Keratinocyte (primary cell): ENCODE measurements around the gene GAD2. TPM values are rescaled to one million over a fixed set of nuclear protein-coding genes. Genes with fewer than 3 reads are reported as not detected.

Source experiments
- polyA plus RNA-seq, 5 experiments: library from polyadenylated mRNA; depleted of rRNA in 3 of 5; stranded (reverse) in 3 of 5; stranded (forward) in 1 of 5; unstranded in 1 of 5; fragments of >200 nt; gene quantifications; 1 replicate in 1 of 5; 2 replicates in 3 of 5; 3 replicates in 1 of 5; pipeline versions ENCODE4 v1.2.1 to v1.2.3, GENCODE V29; 2011 to 2012; ENCODE audit warnings: missing spikeins in 2 of 5, low read depth in 1 of 5, low replicate concordance in 1 of 5

Gene GAD2
- polyA plus RNA-seq, 1 donor (not counting 4 experiments of a cell fraction or from before 2014, with no cell fraction given) = not detected

Other genes with a start within 250 kb of the GAD2 start
- gene APBB1IP, start 221.6 kb downstream of the GAD2 start, polyA plus RNA-seq = not detected in 3 replicates